HTR-8/SVneo (cell line): ENCODE measurements around the gene CDK19.
"Not testable (repeated sequence)": the region's sequence is repeated elsewhere in the genome, so short reads cannot be mapped to it uniquely, and the experiment has no call there.

Experiments used
- DNase-seq: peaks from one replicate; pipeline ENCODE4 v3.0.0; 2011; ENCODE audit warnings: low spot score, mixed read lengths; ENCODE audit not compliant: insufficient read length
- FAIRE-seq: peaks from 2 replicates; lab custom pipeline; 2011; peaks lifted over from hg19 to GRCh38; lab: Jason Lieb, UNC

CDK19 gene

DNA sequence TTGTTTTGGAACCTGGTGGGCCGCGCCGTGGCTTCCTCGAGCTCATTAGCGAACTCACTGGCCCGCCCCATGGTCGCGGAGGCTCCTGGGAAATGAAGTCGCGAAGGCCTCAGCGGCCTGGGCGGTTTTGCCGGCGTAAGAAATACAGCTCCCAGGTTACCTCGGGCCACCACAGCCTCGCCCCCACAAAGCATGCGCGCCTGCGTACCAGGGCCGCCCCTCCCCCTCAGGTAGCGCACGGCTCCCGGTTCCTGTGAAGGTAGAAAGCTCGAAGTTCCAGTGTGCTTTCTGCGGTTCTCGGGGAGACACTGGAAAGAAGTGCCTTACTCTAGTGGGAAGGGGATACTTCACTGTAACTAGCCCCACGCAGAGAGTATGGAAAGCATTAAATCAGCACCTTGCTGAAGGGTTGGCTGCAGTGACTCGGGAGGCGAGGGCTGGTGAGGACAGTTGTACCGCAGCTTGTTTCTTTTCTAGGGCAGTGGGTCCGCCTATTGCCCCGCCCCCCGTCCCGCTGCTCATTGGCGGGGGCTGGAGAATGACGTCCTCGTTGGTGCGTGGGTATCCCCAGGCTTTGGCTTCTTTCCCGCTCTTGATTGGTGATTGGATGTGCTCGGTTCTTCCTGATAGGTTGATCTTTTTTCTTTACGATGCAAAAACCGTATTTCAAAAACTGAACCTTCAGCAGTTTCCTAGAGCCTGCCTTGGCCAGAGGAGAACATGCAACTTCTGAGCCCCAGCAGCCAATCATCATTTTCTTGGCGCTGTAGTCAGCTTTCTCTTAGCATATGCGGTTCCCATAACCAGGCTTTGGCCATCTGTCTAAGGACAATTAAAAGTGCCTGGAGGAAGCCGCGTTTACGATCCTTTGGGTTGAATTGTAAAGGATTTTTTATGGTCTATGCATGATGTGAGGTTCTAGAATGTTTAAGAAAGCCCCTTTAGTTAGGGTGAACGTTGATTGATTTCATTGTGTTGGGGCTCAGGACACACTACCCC, at the start of gene CDK19:
Gene CDK19, minus strand, starts transcription at position 59 of the 999 bp plus-strand sequence. CDS start 333 bp downstream, outside the sequence.
- peak; percentile 72 for FAIRE-seq
- DNase-seq = peak; percentile 95

- no peak for DNase-seq
- no peak for FAIRE-seq
These were observed 49.6 kb upstream of the CDK19 start for GRCh38 chr6:110864824-110865223.

GRCh38 chr6:110859335-110859792, 44.1 kb upstream of the CDK19 start:
- FAIRE-seq = no peak
- DNase-seq = no peak

DNA sequence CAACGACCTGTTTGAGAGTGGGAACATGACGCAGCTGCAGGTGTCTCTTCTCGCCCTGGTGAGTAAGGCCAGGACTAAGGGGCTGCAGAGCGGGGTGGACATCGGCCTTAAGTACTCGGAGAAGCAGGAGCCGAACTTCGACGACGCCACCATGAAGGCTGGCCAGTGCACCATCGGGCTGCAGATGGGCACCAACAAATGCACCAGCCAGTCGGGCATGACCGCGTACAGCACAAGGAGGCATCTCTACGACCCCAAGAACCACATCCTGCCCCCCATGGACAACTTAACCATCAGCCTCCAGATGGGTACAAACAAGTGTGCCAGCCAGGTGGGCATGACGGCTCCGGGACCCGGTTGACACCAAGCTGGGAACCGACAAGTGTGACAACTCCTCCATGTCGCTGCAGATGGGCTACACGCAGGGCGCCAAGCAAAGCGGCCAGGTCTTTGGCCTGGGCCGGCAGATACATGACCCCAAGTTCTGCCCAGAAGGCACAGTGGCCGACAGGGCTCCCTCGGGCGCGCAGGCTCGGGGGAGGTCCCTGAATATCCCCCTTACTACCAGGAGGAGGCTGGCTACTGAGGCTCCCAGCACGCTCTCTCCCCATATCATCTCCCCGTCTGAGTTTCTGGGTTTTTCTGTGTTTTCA, 43.4 kb upstream of the CDK19 start:
- FAIRE-seq (no peak), DNase-seq (no peak)

- DNase-seq = no peak
These were observed 42.7 kb upstream of the CDK19 start for GRCh38 chr6:110858016-110858415.

GRCh38 chr6:110856296-110856695, 41.0 kb upstream of the CDK19 start:
- DNase-seq (no peak), FAIRE-seq (no peak)

More at GRCh38 chr6:110858016-110858415, 42.7 kb upstream of the CDK19 start:
- no peak for FAIRE-seq

DNA sequence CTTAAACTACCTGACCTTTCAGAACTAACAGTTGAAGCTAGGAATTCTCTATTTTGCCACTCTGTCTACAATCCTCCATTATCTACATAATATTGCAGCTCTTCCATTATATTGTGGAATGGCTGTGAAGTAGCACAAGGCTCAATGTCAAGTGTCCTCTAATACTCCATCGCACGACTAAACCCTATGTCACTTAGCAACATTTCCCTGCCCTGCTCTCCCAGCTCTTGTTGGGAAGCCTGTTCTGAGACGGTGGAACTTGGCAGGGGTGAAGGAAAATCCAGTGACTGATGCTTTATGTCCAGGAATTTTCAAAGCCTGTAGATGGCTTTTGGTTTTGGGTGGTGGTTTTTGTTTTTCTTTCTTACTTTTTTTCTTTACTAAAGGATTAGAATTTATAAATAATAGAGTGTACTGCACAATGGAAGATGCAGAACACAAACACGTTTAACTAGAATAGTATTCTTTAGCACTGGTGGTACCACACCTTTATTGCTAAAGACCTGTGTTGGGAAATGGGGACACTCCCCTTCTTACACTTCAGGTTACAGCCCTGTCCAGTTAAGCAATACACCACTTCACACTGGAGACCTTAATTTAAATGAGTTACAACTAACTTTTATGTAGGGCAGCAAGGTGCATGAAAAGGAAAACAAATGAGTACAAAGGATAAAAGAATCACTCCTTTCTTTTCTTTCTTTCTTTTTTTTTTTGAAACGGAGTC, 38.6 kb upstream of the CDK19 start:
- DNase-seq (no peak), FAIRE-seq (no peak)

DNA sequence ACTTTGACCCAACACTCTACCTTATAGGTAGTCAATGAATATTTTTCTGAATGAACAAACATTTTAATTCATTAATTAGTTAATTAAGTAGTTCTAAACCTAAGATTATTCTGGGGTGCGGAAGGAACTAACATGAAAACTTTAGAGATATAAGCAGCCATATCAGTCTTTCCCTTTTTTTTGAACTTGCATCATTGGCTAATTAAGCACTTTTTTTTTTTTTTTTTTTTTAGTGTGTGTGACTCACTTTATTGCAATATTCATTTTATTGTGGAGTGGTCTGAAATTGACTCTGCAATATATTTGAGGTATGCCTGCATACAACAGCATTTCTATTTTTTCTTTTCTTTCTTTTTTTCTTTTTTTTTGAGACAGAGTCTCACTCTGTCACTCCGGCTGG, 37.5 kb upstream of the CDK19 start:
- FAIRE-seq (no peak), DNase-seq (no peak)

DNA sequence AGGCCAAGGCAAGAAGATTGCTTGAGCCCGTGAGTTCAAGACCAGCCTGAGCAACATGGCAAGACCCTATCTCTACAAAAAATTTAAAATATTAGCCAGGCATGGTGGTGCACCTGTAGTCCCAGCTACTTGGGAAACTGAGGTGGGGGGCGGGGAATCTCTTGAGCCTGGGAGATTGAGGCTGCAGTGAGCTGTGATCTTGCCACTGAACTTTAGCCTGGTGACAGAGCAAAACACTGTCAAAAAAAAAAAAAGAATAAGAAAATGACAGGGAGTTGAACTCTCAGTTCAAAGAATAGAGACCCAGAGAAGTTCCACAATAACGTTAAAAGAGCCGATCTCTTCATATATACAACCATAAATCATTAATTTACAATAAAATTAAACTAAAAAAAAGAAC, 34.5 kb upstream of the CDK19 start:
- DNase-seq (no peak), FAIRE-seq (no peak)

- FAIRE-seq (no peak), DNase-seq (no peak)
These were observed 26.0 kb upstream of the CDK19 start for GRCh38 chr6:110841266-110841665.

DNA sequence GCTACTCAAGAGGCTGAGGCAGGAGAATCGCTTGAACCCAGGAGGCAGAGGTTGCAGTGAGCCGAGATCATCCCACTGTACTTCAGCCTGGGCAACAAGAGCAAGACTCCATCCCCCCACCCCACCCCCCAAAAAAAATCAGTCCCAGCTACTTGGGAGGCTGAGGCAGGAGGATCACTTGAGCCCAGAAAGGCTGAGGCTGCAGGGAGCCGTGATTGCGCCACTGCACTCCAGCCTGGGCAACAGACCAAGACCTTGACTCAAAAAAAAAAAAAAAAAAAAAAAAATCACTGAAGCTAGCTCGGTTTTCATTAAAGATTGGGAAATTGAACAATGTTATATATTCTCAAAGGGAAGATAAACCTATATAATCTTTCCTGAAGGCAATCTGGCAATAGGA, 20.5 kb upstream of the CDK19 start:
- FAIRE-seq, DNase-seq: not testable (repeated sequence)

DNA sequence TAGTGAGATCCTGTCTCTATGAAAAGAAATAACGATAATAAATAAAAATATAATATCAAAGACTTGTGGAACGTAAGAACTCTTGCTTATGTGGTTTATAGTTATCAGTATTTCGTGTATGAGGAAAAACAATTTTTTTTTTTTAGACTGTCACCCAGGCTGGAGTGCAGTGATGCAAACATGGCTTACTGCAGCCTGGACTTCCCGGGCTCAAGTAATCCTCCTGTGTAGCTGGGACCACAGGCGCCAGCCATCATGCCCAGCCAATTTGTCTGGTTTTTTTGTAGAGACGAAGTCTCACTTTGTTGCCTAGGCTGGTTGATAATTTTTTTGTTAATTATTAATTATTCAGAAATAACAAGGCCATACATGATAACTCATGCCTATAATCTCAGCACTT, 18.6 kb upstream of the CDK19 start:
- no peak for DNase-seq
- FAIRE-seq = no peak

DNA sequence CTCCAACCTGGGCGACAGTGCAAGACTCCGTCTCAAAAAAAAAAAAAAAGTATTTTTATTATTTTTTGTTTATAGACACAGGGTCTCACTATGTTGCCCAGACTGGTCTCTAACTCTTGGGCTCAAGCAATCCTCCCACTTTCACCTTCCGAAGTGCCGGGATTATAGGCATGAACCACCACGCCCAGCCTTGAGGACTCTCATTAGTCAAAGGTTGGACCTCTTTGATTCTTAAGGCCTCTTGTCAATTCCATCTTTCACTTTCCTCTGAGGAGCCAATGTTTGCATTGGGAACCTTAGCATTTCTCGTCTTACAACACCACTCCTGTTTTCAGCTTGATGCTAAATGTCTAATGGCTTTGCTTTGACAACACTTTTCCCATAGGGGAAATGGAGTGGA, 16.1 kb upstream of the CDK19 start:
- DNase-seq = no peak
- no peak for FAIRE-seq

DNA sequence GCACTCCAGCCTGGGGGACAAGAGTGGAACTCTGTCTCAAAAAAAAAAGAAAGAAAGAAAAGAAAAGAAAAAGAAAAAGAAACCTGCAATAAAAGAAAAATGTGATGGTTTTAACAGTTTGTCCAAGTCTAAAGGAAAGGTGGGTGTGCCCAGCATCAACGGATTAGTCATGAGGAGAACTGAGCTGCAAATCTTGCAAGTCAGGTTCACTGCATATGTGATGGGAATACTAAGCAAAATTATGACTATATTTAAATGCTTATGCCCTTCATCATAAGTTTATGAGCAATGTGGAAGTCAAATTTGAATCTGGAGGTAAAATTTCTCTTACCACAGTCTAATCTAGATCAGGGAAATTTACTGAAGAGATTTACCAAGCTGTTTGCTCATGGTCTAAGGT, 13.1 kb upstream of the CDK19 start:
- no peak for DNase-seq
- no peak for FAIRE-seq

GRCh38 chr6:110826236-110827129, 11.2 kb upstream of the CDK19 start:
- FAIRE-seq (no peak), DNase-seq (no peak)

DNA sequence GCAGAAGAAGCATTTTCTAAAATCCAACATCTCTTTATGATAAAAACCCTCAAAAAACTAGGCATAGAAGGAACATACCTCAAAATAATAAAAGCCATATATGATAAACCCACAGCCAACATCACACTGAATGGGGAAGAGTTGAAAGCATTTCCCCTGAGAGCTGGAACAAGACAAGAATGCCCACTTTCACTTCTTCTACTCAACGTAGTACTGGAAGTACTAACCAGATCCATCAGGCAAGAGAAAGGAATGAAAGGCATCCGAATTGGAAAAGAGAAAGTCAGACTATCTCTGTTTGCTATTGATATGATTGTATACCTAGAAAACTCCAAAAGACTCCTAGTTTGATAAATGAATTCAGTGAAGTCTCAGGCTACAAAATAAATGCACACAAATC, 7.9 kb upstream of the CDK19 start:
- no peak for FAIRE-seq
- no peak for DNase-seq

DNA sequence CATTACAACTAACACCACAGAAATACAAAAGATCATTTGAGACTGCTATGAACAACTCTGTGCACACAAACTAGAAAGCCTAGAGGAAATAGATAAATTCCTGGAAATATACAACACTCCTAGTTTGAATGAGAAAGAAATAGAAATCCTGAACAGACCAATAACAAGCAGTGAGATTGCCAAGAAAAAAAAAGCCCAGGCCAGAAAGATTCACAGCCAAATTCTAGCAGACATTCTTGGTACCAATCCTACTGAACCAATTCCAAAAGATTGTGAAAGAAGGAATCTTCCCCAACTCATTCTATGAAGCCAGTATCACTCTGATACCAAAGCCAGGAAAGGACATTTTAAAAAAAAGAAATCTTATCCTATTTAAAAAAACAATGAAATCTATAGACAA, 7.0 kb upstream of the CDK19 start:
- FAIRE-seq (no peak), DNase-seq (no peak)

GRCh38 chr6:110816677-110817076, 1.4 kb upstream of the CDK19 start:
- no peak for DNase-seq
- no peak for FAIRE-seq

DNA sequence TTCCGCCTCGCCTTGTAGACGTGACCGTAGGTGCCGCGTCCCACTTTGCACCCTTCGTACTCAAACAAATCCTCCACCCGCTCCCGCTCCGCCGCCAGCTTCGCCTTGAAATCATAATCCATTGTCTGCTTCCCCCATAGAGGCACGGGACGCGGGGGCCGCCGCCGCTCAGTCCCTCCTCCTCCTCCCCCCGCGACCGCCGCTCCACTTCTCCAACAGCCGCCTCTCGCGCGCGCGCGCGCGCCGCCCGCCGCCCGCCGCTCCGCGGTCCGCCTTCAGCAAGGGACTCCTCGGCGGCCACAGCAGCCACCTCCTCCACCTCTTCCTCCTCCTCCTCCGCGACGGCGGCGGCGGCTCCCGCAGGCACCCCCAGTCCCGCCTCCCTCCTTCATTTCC, 256 bp downstream of the CDK19 start:
- DNase-seq (no peak), FAIRE-seq (no peak)
